Stimulated activated CD4-positive, alpha-beta T cell treated with anti-CD3 and anti-CD28 coated beads, Interleukin-12 subunit alpha, Interleukin-12 subunit beta, amount 100 ng/mL, for 48 hours (primary cell): ENCODE data around the gene CYTIP.
"Not testable (repeated sequence)": the region's sequence is repeated elsewhere in the genome, so short reads cannot be mapped to it uniquely, and the experiment has no call there.

Experiments used
- DNase-seq, 3 donors: peaks; one replicate each; pipeline ENCODE4 v3.0.0-alpha.2; 2020; ENCODE audit warnings: low read depth in 2 of 3, low spot score in 1 of 3

The CYTIP gene

GRCh38 chr2:157376041-157376440 lies 67.8 kb downstream of the CYTIP start:
- no peak for DNase-seq

DNA sequence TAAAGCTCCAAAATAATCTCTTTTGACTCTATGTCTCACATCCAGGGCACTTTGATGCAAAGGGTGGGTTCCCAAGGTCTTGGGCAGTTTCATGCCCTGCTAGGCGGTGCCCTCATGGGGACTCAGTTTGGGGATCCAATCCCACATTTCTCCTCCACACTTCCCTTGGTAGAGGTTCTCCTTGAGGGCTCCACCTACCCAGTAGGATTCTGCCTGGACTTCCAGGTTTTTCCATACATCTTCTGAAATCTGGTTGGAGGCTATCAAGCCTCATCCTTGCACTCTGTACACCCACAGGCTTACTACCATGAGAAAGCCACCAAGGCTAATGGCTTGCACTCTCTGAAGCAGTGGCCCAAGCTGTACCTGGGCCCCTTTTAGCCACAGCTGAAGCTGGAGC lies 68.5 kb downstream of the CYTIP start:
- no peak for DNase-seq

DNA sequence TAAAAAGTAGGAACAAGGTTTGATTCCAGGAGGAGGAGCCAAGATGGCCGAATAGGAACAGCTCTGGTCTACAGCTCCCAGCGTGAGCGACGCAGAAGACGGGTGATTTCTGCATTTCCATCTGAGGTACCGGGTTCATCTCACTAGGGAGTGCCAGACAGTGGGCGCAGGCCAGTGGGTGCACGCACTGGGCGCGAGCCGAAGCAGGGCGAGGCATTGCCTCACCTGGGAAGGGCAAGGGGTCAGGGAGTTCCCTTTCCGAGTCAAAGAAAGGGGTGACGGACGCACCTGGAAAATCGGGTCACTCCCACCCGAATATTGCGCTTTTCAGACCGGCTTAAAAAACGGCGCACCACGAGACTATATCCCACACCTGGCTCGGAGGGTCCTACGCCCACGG lies 75.4 kb downstream of the CYTIP start:
- not testable (repeated sequence) for DNase-seq

DNA sequence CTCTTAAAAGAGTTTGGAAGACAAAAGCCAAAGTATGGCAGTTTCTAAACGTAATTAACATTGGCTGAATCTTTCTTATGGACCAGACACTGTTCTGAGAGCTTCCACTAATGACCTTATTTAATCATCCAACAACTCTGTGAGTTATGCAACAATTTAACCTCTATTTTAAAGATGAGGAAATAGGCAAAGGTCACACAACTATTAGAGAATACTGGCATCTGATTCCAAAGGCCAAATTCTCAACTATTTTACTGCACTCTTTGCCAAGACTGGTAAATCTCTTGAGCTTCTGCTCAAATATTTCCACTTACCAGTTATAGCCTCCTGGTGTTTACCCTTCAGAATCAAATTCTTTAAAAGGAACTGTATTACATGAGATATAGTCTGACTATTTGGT lies 76.2 kb downstream of the CYTIP start:
- DNase-seq: no peak
